Heart right ventricle (tissue), 16 donors: Measurements from ENCODE around the gene RAB8A. TPM values are rescaled to one million over a fixed set of nuclear protein-coding genes. Genes with fewer than 3 reads are reported as not detected.
"Not testable (repeated sequence)": the region's sequence is repeated elsewhere in the genome, so short reads cannot be mapped to it uniquely, and the experiment has no call there.

Source experiments
- ATAC-seq, 8 donors: fragments of 200-7000 bp; cut with Tn5 transposase; one replicate each; pipeline ENCODE4 v1.9.1; 2020; ENCODE audit warnings: mild to moderate bottlenecking in 8 of 8, moderate library complexity in 8 of 8, moderate number of reproducible peaks in 1 of 8
- DNase-seq, 2 donors: peaks; one replicate each; pipeline ENCODE4 v3.0.0-alpha.2; 2020
- H3K27ac ChIP-seq, 10 donors: fragments of 200-600 bp; sonication (generic) in 2 of 10; one replicate each; pipeline versions ENCODE4 v1.5.0 to v1.8.0; 2020 to 2022; ENCODE audit warnings: mild to moderate bottlenecking in 3 of 10
- H3K27me3 ChIP-seq, 7 donors: fragments of 200-600 bp; one replicate each; pipeline ENCODE4 v1.8.0; 2021 to 2022; ENCODE audit warnings: mild to moderate bottlenecking in 2 of 7
- H3K36me3 ChIP-seq, 9 donors: fragments of 200-600 bp; sonication (generic) in 1 of 9; one replicate each; pipeline versions ENCODE4 v1.5.0 to v1.8.0; 2020 to 2022; ENCODE audit warnings: mild to moderate bottlenecking in 2 of 9
- H3K4me1 ChIP-seq, 9 donors: fragments of 200-600 bp; sonication (generic) in 1 of 9; one replicate each; pipeline versions ENCODE4 v1.5.0 to v1.8.0; 2020 to 2022; ENCODE audit warnings: mild to moderate bottlenecking in 4 of 9
- H3K4me3 ChIP-seq, 10 donors: fragments of 200-600 bp; sonication (generic) in 2 of 10; one replicate each; pipeline versions ENCODE4 v1.5.0 to v1.8.0; 2020 to 2022; ENCODE audit warnings: mild to moderate bottlenecking in 7 of 10, moderate library complexity in 2 of 10
- H3K9me3 ChIP-seq, 11 donors: fragments of 200-600 bp in 10 of 11; sonication (generic) in 2 of 11; one replicate each; pipeline versions ENCODE4 v1.5.0 to v1.8.0; 2013 to 2022; ENCODE audit warnings: mild to moderate bottlenecking in 2 of 11, control low read depth in 1 of 11, moderate library complexity in 1 of 11
- CTCF ChIP-seq, 9 donors: fragments of 200-600 bp; sonication (generic) in 2 of 9; IDR thresholded peaks; one replicate each; pipeline versions ENCODE4 v1.5.0 to v1.8.0; 2021 to 2022; ENCODE audit warnings: antibody characterized with exemption in 9 of 9, mild to moderate bottlenecking in 5 of 9, moderate library complexity in 1 of 9
- WGBS, 2 donors: extraction: QIAGEN DNeasy Blood & Tissue Kit; methylation state at CpG; one replicate each; pipeline ENCODE4 v1.1.7; 2013; ENCODE audit warnings: inconsistent platforms in 1 of 2; 5-methylcytosine and 5-hydroxymethylcytosine counted together
- intact Hi-C, 10 donors: fragments of 100-400 bp; cut with DNase I; formaldehyde crosslinking; loops; one replicate each; pipeline versions ENCODE4 v1.11.1 to v1.14.2; 2022
- polyA plus RNA-seq, 2 donors: library from polyadenylated mRNA; stranded (reverse); fragments of 200-250 nt; gene quantifications; one replicate each; pipeline ENCODE4 v1.2.3, GENCODE V29; 2013
- total RNA-seq, 10 donors: library from RNA; stranded (reverse); fragmentation: NEBNext Ultra II Directional in 3 of 10; extraction: Animal tissue kit (Norgen Biotek cat#: 25700) in 3 of 10; gene quantifications; one replicate each; pipeline versions ENCODE4 v1.2.1 to v1.2.4, GENCODE V29; 2021 to 2023
- donor health status: Arrhythmogenic right ventricular cardiomyopathy.
- donor health status: ischemic (EF 13 %, LVEDD 7.1; RV severe dilation, severe dysfunction).
- donor health status: healthy with polysubstance abuse.
- donor health status: DM: no; HTN: yes; CAD: no.
- donor health status: DM: no; HTN: no; CAD: no.
- donor health status: ischemic (EF 25% LVEDD 6.9; RV normal size, moderate dysfunction).
- donor health status: ischemic (EF 25% LVEDD 5.7; RV mildly dilated, moderate dysfunction).
- donor health status: healthy.
- donor health status: DM: yes; HTN: yes; CAD: no.
- donor health status: Ischemic cardiomyopathy.
- donor health status: ischemic (EF 35%, LVEDD 5.7; RV mildly dilated, moderate dysfunction).
- donor health status: nonischemic (EF 11% LVEDD 7.7; RV severe dilation, severe dysfunction).
- donor health status: DM: yes; HTN: yes; CAD: no.
- donor health status: PGD.
- donor health status: ischemic (EF 29% LVEDD 5.4; RV normal size, mild dysfunction).
- donor health status: nonischemic (EF 23%, LVEDD 6.1; RV moderate dilation, normal function).

RAB8A gene
- total and polyA plus RNA-seq, 12 donors: 12.1 to 47.4 (median 19.5) TPM

- no peak for ATAC-seq
- WGBS, 2 donors: 57 to 62% methylated on average over 2 of the region's 2 CpGs
- intact Hi-C loops: loop anchor here in 1 of 10 donors (5.0 kb wide), 1 partner anchor 134 kb away; no protein-coding TSS in a partner anchor
Measured at GRCh38 chr19:16175954-16176353, 64.3 kb downstream of the RAB8A start.

GRCh38 chr19:16178866-16179265 lies 67.2 kb downstream of the RAB8A start:
- 85 to 89% methylated on average over 5 of the region's 5 CpGs for WGBS, 2 donors
- H3K4me1 ChIP-seq, H3K4me3 ChIP-seq, H3K9me3 ChIP-seq, H3K27ac ChIP-seq, ATAC-seq, H3K36me3 ChIP-seq, DNase-seq: not testable (repeated sequence)
- intact Hi-C loops: loop anchor here in 1 of 10 donors (5.0 kb wide), 1 partner anchor 137 kb away; no protein-coding TSS in a partner anchor
- H3K27me3 ChIP-seq: peaks cover 0 to 38% (median 0%) of the 10 kb centered on the region in 7 donors

More at GRCh38 chr19:16175954-16176353, 64.3 kb downstream of the RAB8A start:
- H3K27ac ChIP-seq: no peak overlapping the region
- TF ChIP-seq CTCF (IDR thresholded peaks at IDR 0.05): no peak
- peaks cover 0 to 32% (median 0%) of the 10 kb centered on the region in 7 donors for H3K27me3 ChIP-seq
- DNase-seq: no peak
- no peak overlapping the region for H3K4me3 ChIP-seq
- peaks cover 0 to 10% (median 0%) of the 10 kb centered on the region in 11 donors for H3K9me3 ChIP-seq
- H3K4me1 ChIP-seq: no peaks in the 10 kb centered on the region
- no peaks in the 10 kb centered on the region for H3K36me3 ChIP-seq

- 36 to 40% methylated on average over 4 of the region's 4 CpGs for WGBS, 2 donors
- ATAC-seq: no peak
- peaks cover 0 to 3% (median 0%) of the 10 kb centered on the region in 11 donors for H3K9me3 ChIP-seq
- intact Hi-C loops: loop anchor here in 9 of 10 donors (5.0 to 10.0 kb wide), 5 partner anchors 66 to 556 kb away; partner anchors contain the start of gene RAB8A (in 1 of the 9)
- no peak for TF ChIP-seq CTCF (IDR thresholded peaks at IDR 0.05)
- DNase-seq: no peak
- H3K36me3 ChIP-seq: no peaks in the 10 kb centered on the region
- H3K27me3 ChIP-seq: peaks cover 0 to 36% (median 0%) of the 10 kb centered on the region in 7 donors
- H3K4me3 ChIP-seq: no peak overlapping the region
- peaks cover 0 to 13% (median 4%) of the 10 kb centered on the region in 9 donors for H3K4me1 ChIP-seq
- H3K27ac ChIP-seq: no peak overlapping the region
Measured at GRCh38 chr19:16180611-16181010, 68.9 kb downstream of the RAB8A start.

Other genes starting within 250 kb of the RAB8A start
- not detected for gene CYP4F2, start 213.8 kb upstream of the RAB8A start, total RNA-seq
- gene CYP4F2, start 213.8 kb upstream of the RAB8A start, polyA plus RNA-seq: not detected
- 1 to 10 TPM in 2 of 10 donors, under 1 TPM in 5, not detected in 3; 0.09 to 2.1 (median 0.80) TPM for gene CYP4F11, start 177.4 kb upstream of the RAB8A start, total RNA-seq
- gene CYP4F11, start 177.4 kb upstream of the RAB8A start, polyA plus RNA-seq: under 1 TPM in 1 of 2 donors, not detected in 1; 0.22 TPM
- not detected for gene OR10H4, start 162.9 kb upstream of the RAB8A start, total RNA-seq
- gene OR10H4, start 162.9 kb upstream of the RAB8A start, polyA plus RNA-seq: not detected
- 100 to 1,000 TPM in 2 of 10 donors, 10 to 100 TPM in 8; 52.0 to 231 (median 72.5) TPM for gene TPM4, start 35.4 kb upstream of the RAB8A start, total RNA-seq
- gene TPM4, start 35.4 kb upstream of the RAB8A start, polyA plus RNA-seq: 100 to 1,000 TPM; 121 to 195 TPM
- gene HSH2D, start 31.8 kb downstream of the RAB8A start, total RNA-seq: 1 to 10 TPM in 3 of 10 donors, under 1 TPM in 5, not detected in 2; 0.16 to 2.0 (median 0.56) TPM
- under 1 TPM; 0.19 to 0.51 TPM for gene HSH2D, start 31.8 kb downstream of the RAB8A start, polyA plus RNA-seq
- gene CIB3, start 61.6 kb downstream of the RAB8A start, total RNA-seq: not detected
- gene CIB3, start 61.6 kb downstream of the RAB8A start, polyA plus RNA-seq: not detected
- 10 to 100 TPM; 27.0 to 44.5 (median 32.5) TPM for gene FAM32A, start 73.5 kb downstream of the RAB8A start, total RNA-seq
- gene FAM32A, start 73.5 kb downstream of the RAB8A start, polyA plus RNA-seq: 10 to 100 TPM; 36.0 to 75.0 TPM
- gene AP1M1, start 86.0 kb downstream of the RAB8A start, total RNA-seq: 10 to 100 TPM; 34.3 to 53.8 (median 47.0) TPM
- gene AP1M1, start 86.0 kb downstream of the RAB8A start, polyA plus RNA-seq: 10 to 100 TPM; 25.5 to 79.0 TPM
- gene KLF2, start 212.9 kb downstream of the RAB8A start, total RNA-seq: 10 to 100 TPM; 25.5 to 76.2 (median 50.4) TPM
- gene KLF2, start 212.9 kb downstream of the RAB8A start, polyA plus RNA-seq: 10 to 100 TPM; 22.4 to 73.5 TPM